HG03558 (cell line): Measurements from ENCODE around the gene EML1.

ENCODE experiments used
- ATAC-seq: cut with Tn5 transposase; IDR thresholded peaks from one replicate; pipeline ENCODE4 v1.9.1; 2021; ENCODE audit warnings: moderate number of reproducible peaks; ENCODE audit not compliant: unreplicated experiment; ENCODE audit errors: extremely low read depth

The EML1 gene

GRCh38 chr14:99975190-99975589, 182.0 kb downstream of the EML1 start:
- ATAC-seq: no peak

DNA sequence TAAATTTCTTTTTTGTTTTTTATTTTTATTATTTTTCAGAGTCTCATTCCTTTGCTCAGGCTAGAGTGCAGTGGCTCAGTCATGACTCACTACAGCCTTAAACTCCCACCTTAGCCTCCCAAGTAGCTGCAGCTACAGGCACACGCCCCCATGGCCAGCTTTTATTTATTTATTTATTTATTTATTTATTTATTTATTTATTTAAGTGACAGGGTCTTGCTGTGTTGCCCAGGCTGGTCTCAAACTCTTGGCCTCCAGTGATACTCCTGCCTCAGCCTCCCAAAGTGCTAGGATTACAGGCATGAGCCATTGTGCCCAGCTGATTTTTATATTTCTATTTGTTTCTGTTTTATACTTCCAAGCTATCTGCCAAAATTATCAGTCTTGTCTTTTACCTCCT, 182.8 kb downstream of the EML1 start:
- no peak for ATAC-seq

DNA sequence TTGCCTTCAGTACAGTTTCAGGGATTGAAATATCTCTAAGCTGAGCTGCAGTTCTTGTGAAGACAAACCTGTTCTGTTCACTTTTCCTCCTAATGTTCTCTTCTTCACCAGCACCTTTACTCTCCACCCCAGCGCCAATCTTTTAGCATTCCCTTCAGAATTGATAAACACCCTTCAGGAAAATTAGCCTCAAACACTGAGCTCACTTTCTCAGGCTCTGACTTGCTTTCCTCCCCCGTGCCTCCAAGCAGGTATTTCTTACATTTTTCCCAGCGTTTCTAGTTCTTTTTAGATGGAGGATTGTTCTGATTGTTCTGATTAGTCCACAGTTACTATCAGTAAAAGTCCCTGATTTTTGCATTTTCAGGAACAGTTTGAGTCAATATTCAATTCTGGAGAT, 183.5 kb downstream of the EML1 start:
- no peak for ATAC-seq

DNA sequence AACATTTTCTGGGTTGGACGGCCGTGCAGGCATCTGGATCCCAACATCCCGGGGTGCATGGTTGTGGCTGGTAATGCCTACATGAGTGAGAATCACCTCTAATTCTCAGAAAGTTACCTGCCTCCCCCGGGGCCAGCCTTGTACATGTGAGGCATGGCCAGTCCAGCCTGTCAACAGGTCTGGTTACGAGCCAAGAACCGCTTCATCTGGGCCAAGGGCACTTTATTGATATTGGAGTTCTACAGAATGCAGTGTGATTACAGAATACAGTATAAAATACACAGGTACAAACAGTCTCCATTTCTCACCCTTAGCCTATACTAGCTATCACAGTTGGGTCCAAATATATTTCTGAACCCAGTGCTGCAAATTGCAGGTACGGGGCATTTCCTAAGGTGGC, 187.1 kb downstream of the EML1 start:
- no peak for ATAC-seq

- ATAC-seq: no peak
These were observed 188.6 kb downstream of the EML1 start for GRCh38 chr14:99981806-99982205.

- no peak for ATAC-seq
These were observed 189.5 kb downstream of the EML1 start for GRCh38 chr14:99982537-99983250.

GRCh38 chr14:99983251-99984015, 190.2 kb downstream of the EML1 start:
- ATAC-seq: no peak

GRCh38 chr14:99984036-99984435, 190.8 kb downstream of the EML1 start:
- no peak for ATAC-seq

GRCh38 chr14:99986396-99986795, 193.2 kb downstream of the EML1 start:
- no peak for ATAC-seq

- no peak for ATAC-seq
These were observed 195.8 kb downstream of the EML1 start for GRCh38 chr14:99989032-99989431.

DNA sequence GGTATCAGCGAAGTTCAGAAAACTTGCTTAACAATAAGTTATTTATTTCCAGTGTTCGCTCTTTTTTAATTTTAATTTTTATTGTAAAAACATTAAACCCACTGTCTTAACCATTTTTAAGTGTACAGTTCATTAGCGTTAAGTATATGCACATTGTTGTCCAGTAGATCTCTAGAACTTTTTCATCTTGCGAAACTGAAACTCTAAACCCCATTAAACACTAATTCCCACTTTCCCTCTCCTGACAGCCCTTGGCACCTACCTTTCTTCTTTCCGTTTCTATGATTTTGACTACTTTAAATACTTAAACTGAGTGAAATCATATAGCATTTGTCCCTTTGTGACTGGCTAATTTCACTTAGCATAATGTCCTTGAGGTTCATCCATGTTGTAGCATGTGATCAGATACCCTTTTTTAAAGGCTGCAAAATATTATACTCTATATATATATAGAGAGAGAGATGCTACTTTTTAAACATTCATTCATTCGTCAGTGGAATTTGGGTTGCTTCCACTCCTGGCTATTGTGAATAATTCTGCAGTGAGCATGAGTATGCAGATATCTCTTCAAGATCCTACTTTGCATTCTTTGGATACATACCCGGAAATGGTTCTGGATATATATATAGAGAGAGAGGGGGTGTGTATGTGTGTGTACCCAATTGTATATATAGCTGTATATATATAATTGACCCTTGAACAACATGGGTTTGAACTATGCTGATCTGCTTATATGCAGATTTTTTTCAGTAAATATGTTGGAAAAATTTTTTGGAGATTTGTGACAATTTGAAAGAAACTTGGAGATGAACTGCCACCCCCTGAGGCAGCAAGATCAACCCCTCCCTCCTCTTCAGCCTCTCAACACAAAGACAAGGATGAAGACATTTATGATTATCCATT, 197.3 kb downstream of the EML1 start:
- no peak for ATAC-seq

GRCh38 chr14:99991331-99991730, 198.1 kb downstream of the EML1 start:
- no peak for ATAC-seq
